Measurements from ENCODE around the gene TNS3. TPM values are rescaled to one million over a fixed set of nuclear protein-coding genes. Genes with fewer than 3 reads are reported as not detected.

The TNS3 gene
- total RNA-seq, 1 donor from 2014 or later = 168 TPM

GRCh38 chr7:47415318-47416212 lies 166.3 kb downstream of the TNS3 start:
- no peak for ATAC-seq
- Histone ChIP-seq H3K4me1 (peaks cover 5% of the 10 kb centered on the region), H3K9me3 (no peaks in the 10 kb centered on the region), H3K4me3 (no peak overlapping the region), H3K27ac (no peak overlapping the region), H3K27me3 (no peaks in the 10 kb centered on the region), H3K36me3 (peaks cover 61% of the 10 kb centered on the region)
- DNase-seq = no peak
- intact Hi-C loops (cut with DNase I) = no loop called here
- TF ChIP-seq CTCF (IDR thresholded peaks at IDR 0.05) = no peak

- intact Hi-C loops (cut with DNase I) = no loop called here
- Histone ChIP-seq H3K27ac (no peak overlapping the region), H3K4me1 (peaks cover 5% of the 10 kb centered on the region), H3K36me3 (peaks cover 68% of the 10 kb centered on the region), H3K4me3 (no peak overlapping the region), H3K9me3 (no peaks in the 10 kb centered on the region), H3K27me3 (no peaks in the 10 kb centered on the region)
- no peak for TF ChIP-seq CTCF (IDR thresholded peaks at IDR 0.05)
- no peak for ATAC-seq
- DNase-seq = no peak
These were observed 167.3 kb downstream of the TNS3 start for GRCh38 chr7:47414342-47415317.

- Histone ChIP-seq H3K27ac (no peak overlapping the region), H3K27me3 (no peaks in the 10 kb centered on the region), H3K9me3 (no peaks in the 10 kb centered on the region), H3K36me3 (peaks cover 63% of the 10 kb centered on the region), H3K4me3 (no peak overlapping the region), H3K4me1 (peaks cover 2% of the 10 kb centered on the region)
- intact Hi-C loops (cut with DNase I) = no loop called here
- TF ChIP-seq CTCF (IDR thresholded peaks at IDR 0.05) = no peak
- no peak for ATAC-seq
- no peak for DNase-seq
These were observed 168.2 kb downstream of the TNS3 start for GRCh38 chr7:47413526-47414341.

- intact Hi-C loops (cut with DNase I) = no loop called here
- Histone ChIP-seq H3K9me3 (no peaks in the 10 kb centered on the region), H3K36me3 (peaks cover 63% of the 10 kb centered on the region), H3K4me3 (no peak overlapping the region), H3K27ac (no peak overlapping the region), H3K4me1 (peaks cover 5% of the 10 kb centered on the region), H3K27me3 (no peaks in the 10 kb centered on the region)
- no peak for DNase-seq
- TF ChIP-seq CTCF (IDR thresholded peaks at IDR 0.05) = no peak
- no peak for ATAC-seq
These were observed 170.0 kb downstream of the TNS3 start for GRCh38 chr7:47411901-47412300.

GRCh38 chr7:47411281-47411869 lies 170.5 kb downstream of the TNS3 start:
- ATAC-seq (no peak), DNase-seq (no peak)
- Histone ChIP-seq H3K4me1 (peaks cover 10% of the 10 kb centered on the region), H3K27ac (no peak overlapping the region), H3K4me3 (no peak overlapping the region), H3K27me3 (no peaks in the 10 kb centered on the region), H3K9me3 (no peaks in the 10 kb centered on the region), H3K36me3 (peaks cover 59% of the 10 kb centered on the region)
- intact Hi-C loops (cut with DNase I) = no loop called here
- TF ChIP-seq CTCF (IDR thresholded peaks at IDR 0.05) = no peak
